MCF 10A (cell line): Measurements from ENCODE around the gene PEF1. TPM values are rescaled to one million over a fixed set of nuclear protein-coding genes. Genes with fewer than 3 reads are reported as not detected.
"Not testable (repeated sequence)": the region's sequence is repeated elsewhere in the genome, so short reads cannot be mapped to it uniquely, and the experiment has no call there.

ENCODE experiments used
- BruUV-seq: library from RNA; stranded (reverse); fragments of 400-500 nt; replicated peaks from 2 replicates; lab custom pipeline; 2021; lab: Mats Ljungman, UMichigan
- CTCF ChIA-PET: fragments of 300-600 bp; sonication (Branson Sonifier 250); formaldehyde crosslinking; extraction: SDS; loops from one replicate; lab custom pipeline; 2021; ENCODE audit warnings: antibody characterized with exemption, inconsistent platforms; lab: Yijun Ruan, JAX
- POLR2A ChIA-PET: fragments of 300-600, 350-650 bp; sonication (Branson Sonifier 250); formaldehyde crosslinking; extraction: SDS; loops from one replicate; lab custom pipeline; 2020; ENCODE audit warnings: antibody characterized with exemption, inconsistent platforms; lab: Yijun Ruan, JAX
- DNase-seq: peaks from one replicate; pipeline ENCODE4 v3.0.0-alpha.2; 2018; ENCODE audit not compliant: unreplicated experiment
- H3K27ac Mint-ChIP-seq: one replicate; pipeline ENCODE4 v1.8.0; 2022; ENCODE audit warnings: mild to moderate bottlenecking, low read depth, mixed read lengths; ENCODE audit not compliant: unreplicated experiment
- H3K27me3 Mint-ChIP-seq: one replicate; pipeline ENCODE4 v1.8.0; 2022; ENCODE audit warnings: mixed read lengths; ENCODE audit not compliant: insufficient read depth, unreplicated experiment
- H3K36me3 Mint-ChIP-seq: one replicate; pipeline ENCODE4 v1.8.0; 2022; ENCODE audit warnings: mild to moderate bottlenecking, moderate library complexity, mixed read lengths; ENCODE audit not compliant: insufficient read depth, unreplicated experiment
- H3K4me1 Mint-ChIP-seq: one replicate; pipeline ENCODE4 v1.8.0; 2022; ENCODE audit warnings: mixed read lengths; ENCODE audit not compliant: insufficient read depth, unreplicated experiment
- H3K4me3 Mint-ChIP-seq: one replicate; pipeline ENCODE4 v1.8.0; 2022; ENCODE audit warnings: mild to moderate bottlenecking, moderate library complexity, mixed read lengths; ENCODE audit not compliant: unreplicated experiment
- H3K9me3 Mint-ChIP-seq: one replicate; pipeline ENCODE4 v1.8.0; 2022; ENCODE audit warnings: mixed read lengths; ENCODE audit not compliant: unreplicated experiment
- intact Hi-C: fragments of 100-400 bp; cut with micrococcal nuclease; formaldehyde crosslinking; loops from 2 replicates; pipeline ENCODE4 v1.14.1; 2022
- total RNA-seq: library from RNA; stranded (reverse); gene quantifications from 2 replicates; pipeline ENCODE4 v1.2.3, GENCODE V29; 2022
- TF ChIP-seq, protein P1 (sequence below): fragments of 200-600 bp; IDR thresholded peaks from one replicate; pipeline ENCODE4 v1.8.0; 2022; ENCODE audit warnings: antibody characterized with exemption, mild to moderate bottlenecking; ENCODE audit not compliant: unreplicated experiment

Gene PEF1
- total RNA-seq, 1 experiment from 2014 or later: 61.1 TPM

GRCh38 chr1:31591425-31592093, 53.1 kb downstream of the PEF1 start:
- peak; percentile 70 for DNase-seq
- intact Hi-C loops: loop anchor here (5.0 kb wide), 1 partner anchor 129 kb away; no protein-coding TSS in a partner anchor
- peaks cover 11% of the 10 kb centered on the region for H3K4me1 Mint-ChIP-seq
- no peaks in the 10 kb centered on the region for H3K36me3 Mint-ChIP-seq
- ChIA-PET CTCF (interaction anchor here (0.7 to 3.5 kb wide), 8 partner anchors 10 to 83 kb away, joined by 3 to 36 read pairs (median 6); partner anchors contain the start of gene TINAGL1), POLR2A (interaction anchor here (0.8 to 1.1 kb wide), 4 partner anchors 15 to 53 kb away, joined by 3 read pairs; partner anchors contain the start of gene PEF1)
- H3K4me3 Mint-ChIP-seq: no peak overlapping the region
- H3K9me3 Mint-ChIP-seq: no peaks in the 10 kb centered on the region
- no TSS peak for BruUV-seq
- peak overlapping the region; percentile 2 for H3K27ac Mint-ChIP-seq
- TF ChIP-seq, protein P1, sequence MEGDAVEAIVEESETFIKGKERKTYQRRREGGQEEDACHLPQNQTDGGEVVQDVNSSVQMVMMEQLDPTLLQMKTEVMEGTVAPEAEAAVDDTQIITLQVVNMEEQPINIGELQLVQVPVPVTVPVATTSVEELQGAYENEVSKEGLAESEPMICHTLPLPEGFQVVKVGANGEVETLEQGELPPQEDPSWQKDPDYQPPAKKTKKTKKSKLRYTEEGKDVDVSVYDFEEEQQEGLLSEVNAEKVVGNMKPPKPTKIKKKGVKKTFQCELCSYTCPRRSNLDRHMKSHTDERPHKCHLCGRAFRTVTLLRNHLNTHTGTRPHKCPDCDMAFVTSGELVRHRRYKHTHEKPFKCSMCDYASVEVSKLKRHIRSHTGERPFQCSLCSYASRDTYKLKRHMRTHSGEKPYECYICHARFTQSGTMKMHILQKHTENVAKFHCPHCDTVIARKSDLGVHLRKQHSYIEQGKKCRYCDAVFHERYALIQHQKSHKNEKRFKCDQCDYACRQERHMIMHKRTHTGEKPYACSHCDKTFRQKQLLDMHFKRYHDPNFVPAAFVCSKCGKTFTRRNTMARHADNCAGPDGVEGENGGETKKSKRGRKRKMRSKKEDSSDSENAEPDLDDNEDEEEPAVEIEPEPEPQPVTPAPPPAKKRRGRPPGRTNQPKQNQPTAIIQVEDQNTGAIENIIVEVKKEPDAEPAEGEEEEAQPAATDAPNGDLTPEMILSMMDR: no peak
- peaks cover 9% of the 10 kb centered on the region for H3K27me3 Mint-ChIP-seq

- Mint-ChIP-seq H3K4me3 (no peak overlapping the region), H3K9me3 (no peaks in the 10 kb centered on the region), H3K36me3 (no peaks in the 10 kb centered on the region), H3K4me1 (peaks cover 11% of the 10 kb centered on the region), H3K27me3 (no peaks in the 10 kb centered on the region), H3K27ac (no peak overlapping the region)
- DNase-seq: no peak
- TF ChIP-seq, protein P1: no peak
- ChIA-PET POLR2A (interaction anchor here (0.6 kb wide), 1 partner anchor 53 kb away, joined by 3 read pairs; no protein-coding TSS in a partner anchor), CTCF (no interaction called here)
- no TSS peak for BruUV-seq
- intact Hi-C loops: no loop called here
Observed at GRCh38 chr1:31588751-31589515, 55.7 kb downstream of the PEF1 start.

GRCh38 chr1:31587720-31588423, 56.8 kb downstream of the PEF1 start:
- TF ChIP-seq, protein P1: peak; percentile 54
- POLR2A ChIA-PET: interaction anchor here (0.6 to 0.7 kb wide), 3 partner anchors 19 to 30 kb away, joined by 3 read pairs; no protein-coding TSS in a partner anchor
- no peak overlapping the region for H3K27ac Mint-ChIP-seq
- no peaks in the 10 kb centered on the region for H3K36me3 Mint-ChIP-seq
- BruUV-seq: no TSS peak
- DNase-seq: peak; percentile 71
- no peaks in the 10 kb centered on the region for H3K27me3 Mint-ChIP-seq
- H3K4me3 Mint-ChIP-seq: no peak overlapping the region
- no peaks in the 10 kb centered on the region for H3K9me3 Mint-ChIP-seq
- intact Hi-C loops: no loop called here
- peaks cover 12% of the 10 kb centered on the region for H3K4me1 Mint-ChIP-seq
- CTCF ChIA-PET: interaction anchor here (0.6 to 1.0 kb wide), 2 partner anchors 18 to 273 kb away, joined by 3 to 4 read pairs; no protein-coding TSS in a partner anchor

- DNase-seq, intact Hi-C loops, BruUV-seq, H3K36me3 Mint-ChIP-seq, H3K27me3 Mint-ChIP-seq, H3K9me3 Mint-ChIP-seq, H3K27ac Mint-ChIP-seq, H3K4me3 Mint-ChIP-seq: not testable (repeated sequence)
- ChIA-PET POLR2A (interaction anchor here (0.6 to 0.7 kb wide), 2 partner anchors 20 to 29 kb away, joined by 3 read pairs; no protein-coding TSS in a partner anchor), CTCF (interaction anchor here (1.0 kb wide), 1 partner anchor 18 kb away, joined by 3 read pairs; no protein-coding TSS in a partner anchor)
- peaks cover 16% of the 10 kb centered on the region for H3K4me1 Mint-ChIP-seq
Observed at GRCh38 chr1:31587328-31587699, 57.4 kb downstream of the PEF1 start.
